Activated CD8-positive, alpha-beta memory T cell treated with anti-CD3 and anti-CD28 coated beads for 36 hours (primary cell): ENCODE measurements around the gene CDH5. TPM values are rescaled to one million over a fixed set of nuclear protein-coding genes. Genes with fewer than 3 reads are reported as not detected.
"Not testable (repeated sequence)": the region's sequence is repeated elsewhere in the genome, so short reads cannot be mapped to it uniquely, and the experiment has no call there.

Source experiments
- CTCF ChIA-PET: fragments of 350-600 bp; sonication (Branson Sonifier 250); formaldehyde crosslinking; loops from one replicate; lab custom pipeline; 2021; ENCODE audit warnings: antibody characterized with exemption; lab: Charles Lee
- POLR2A ChIA-PET: fragments of 350-600 bp; sonication (Branson Sonifier 250); formaldehyde crosslinking; loops from one replicate; lab custom pipeline; 2021; ENCODE audit warnings: antibody characterized with exemption; lab: Charles Lee
- total RNA-seq, 2 experiments: library from RNA; stranded (reverse); gene quantifications; one replicate each; pipeline ENCODE4 v1.2.3, GENCODE V29; 2021

Gene CDH5
- not detected for total RNA-seq

- ChIA-PET CTCF (no interaction called here), POLR2A (no interaction called here)
Observed at GRCh38 chr16:66366433-66367299, at the start of gene CDH5. TSS of gene CDH5 (plus strand) at chr16:66366691. CDS start at chr16:66379338, 12,647 bp downstream.

- CTCF ChIA-PET = no interaction called here
- POLR2A ChIA-PET = no interaction called here
Observed at GRCh38 chr16:66318505-66318904, 48.0 kb upstream of the CDH5 start.

- ChIA-PET CTCF (interaction anchor here (1.0 kb wide), 1 partner anchor 23 kb away, joined by 3 read pairs; no protein-coding TSS in a partner anchor), POLR2A (no interaction called here)
Observed at GRCh38 chr16:66320774-66321173, 45.7 kb upstream of the CDH5 start.

GRCh38 chr16:66322174-66322573, 44.3 kb upstream of the CDH5 start:
- POLR2A ChIA-PET = no interaction called here
- CTCF ChIA-PET = interaction anchor here (0.9 kb wide), 1 partner anchor 22 kb away, joined by 3 read pairs; no protein-coding TSS in a partner anchor

DNA sequence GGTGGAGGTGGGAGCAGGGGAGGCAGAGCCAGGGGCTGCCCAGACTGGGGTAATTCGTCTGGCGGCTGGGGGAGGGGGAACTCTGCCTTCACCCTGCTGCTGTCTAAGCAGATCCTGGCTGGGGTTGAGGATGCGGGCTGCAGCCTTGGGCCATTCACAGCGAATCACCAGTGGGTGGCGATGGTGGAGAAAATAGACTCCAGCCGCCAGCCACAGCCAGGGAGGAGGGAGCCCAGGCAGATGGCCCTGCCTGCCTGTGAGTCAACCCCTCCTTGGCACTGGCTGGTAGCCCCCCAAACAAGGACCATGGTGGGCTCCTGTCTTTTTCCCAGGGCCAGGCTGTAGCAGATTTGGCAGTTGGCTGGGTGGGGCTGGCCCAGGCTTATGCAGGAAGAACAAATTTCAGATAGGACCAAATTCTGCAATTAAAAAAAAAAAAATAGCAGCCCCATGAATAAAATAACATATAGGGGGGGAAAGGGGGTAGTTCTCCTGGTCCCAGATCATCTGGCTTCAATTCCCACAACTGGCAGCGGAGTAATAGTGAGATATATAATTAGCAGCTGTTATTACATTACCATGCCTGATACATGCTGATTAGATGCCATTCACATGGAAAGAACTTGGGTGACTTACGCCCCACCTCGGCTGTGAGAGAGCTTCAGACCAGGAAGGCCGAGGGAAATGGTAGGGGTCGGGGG, 41.5 kb upstream of the CDH5 start:
- CTCF ChIA-PET = no interaction called here
- POLR2A ChIA-PET = no interaction called here

GRCh38 chr16:66325717-66326376, 40.6 kb upstream of the CDH5 start:
- CTCF ChIA-PET = no interaction called here
- POLR2A ChIA-PET = no interaction called here

DNA sequence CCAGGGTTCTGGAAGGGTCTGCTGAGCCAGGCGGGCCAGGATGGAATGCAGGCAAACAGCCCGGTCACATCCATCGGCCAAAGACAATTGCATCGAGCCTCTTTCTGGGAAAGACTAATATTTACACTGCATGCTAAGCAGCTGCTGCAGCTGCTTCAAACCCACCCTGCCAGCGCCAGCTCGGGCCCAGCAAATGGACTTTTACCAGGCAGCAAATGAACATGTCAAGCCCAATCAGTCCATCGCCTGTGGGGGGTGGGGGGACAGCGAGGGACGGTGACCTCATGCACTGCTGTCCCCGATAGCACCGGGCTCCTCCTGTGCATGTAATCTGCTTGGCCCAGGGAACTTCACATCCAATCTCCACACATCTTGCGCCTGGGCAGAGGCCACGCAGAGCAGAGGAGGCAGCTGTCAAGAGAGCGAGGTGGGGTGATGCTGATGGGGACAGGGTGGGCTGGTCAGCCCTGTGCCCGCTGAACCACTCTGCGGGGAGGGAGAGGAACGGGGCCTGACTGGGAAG, 39.4 kb upstream of the CDH5 start:
- ChIA-PET CTCF (no interaction called here), POLR2A (no interaction called here)

DNA sequence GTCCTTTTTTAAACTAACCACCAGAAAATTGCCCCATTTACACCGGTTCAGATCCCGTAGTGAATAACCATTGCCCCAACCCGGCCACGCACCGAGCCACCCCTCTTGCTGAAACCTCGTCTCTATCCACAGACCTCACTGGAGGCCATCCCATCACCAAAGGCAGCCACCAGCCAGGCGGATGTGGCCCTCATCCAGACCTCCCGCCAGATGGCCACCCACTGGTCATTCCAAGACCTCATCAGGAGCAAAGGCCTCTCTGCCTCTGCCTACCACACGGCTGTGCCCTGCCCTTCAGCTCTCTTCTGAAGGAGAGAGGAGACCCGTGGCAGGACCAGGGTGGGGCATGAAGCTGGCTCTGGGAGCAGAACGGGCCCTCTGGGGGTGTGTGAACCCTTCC, 38.2 kb upstream of the CDH5 start:
- ChIA-PET POLR2A (no interaction called here), CTCF (no interaction called here)

GRCh38 chr16:66331464-66331863, 35.0 kb upstream of the CDH5 start:
- POLR2A ChIA-PET, CTCF ChIA-PET: not testable (repeated sequence)

- POLR2A ChIA-PET = no interaction called here
Observed at GRCh38 chr16:66332634-66333610, 33.6 kb upstream of the CDH5 start.

DNA sequence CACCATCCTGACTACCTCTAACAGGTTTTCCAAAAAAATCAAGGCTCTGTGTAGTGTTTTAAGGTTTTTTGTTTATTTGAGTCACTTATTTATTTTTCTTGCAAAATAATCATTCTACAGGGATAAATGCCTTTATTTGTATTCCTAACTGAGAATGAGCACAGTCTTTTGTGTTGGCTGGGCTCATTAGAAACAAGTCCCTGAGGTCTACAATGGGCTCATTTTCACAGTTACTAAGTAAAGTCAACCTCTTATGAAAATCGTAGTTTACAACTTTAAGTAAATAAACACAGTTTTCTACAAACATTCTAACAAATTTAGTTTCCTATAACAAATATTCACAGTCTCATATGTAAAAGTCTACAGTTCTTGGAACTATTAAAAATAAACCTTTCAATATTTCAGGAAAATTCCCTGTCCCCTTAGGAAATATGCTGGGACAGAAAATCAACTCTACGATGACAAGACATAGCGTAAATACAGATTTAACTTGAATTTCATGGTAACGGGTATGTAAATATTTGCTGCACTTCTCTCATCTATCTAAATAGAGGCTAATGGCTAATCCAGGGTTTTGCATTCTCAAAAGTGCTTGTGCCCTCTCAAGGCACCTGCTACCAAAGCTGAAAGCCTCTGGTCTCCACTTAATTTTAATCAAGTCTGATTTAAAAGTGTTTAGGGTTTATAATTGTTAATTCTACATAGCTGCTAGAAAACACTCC, 31.5 kb upstream of the CDH5 start:
- POLR2A ChIA-PET = no interaction called here
- CTCF ChIA-PET = no interaction called here

More at GRCh38 chr16:66332634-66333610, 33.6 kb upstream of the CDH5 start:
- CTCF ChIA-PET = no interaction called here

DNA sequence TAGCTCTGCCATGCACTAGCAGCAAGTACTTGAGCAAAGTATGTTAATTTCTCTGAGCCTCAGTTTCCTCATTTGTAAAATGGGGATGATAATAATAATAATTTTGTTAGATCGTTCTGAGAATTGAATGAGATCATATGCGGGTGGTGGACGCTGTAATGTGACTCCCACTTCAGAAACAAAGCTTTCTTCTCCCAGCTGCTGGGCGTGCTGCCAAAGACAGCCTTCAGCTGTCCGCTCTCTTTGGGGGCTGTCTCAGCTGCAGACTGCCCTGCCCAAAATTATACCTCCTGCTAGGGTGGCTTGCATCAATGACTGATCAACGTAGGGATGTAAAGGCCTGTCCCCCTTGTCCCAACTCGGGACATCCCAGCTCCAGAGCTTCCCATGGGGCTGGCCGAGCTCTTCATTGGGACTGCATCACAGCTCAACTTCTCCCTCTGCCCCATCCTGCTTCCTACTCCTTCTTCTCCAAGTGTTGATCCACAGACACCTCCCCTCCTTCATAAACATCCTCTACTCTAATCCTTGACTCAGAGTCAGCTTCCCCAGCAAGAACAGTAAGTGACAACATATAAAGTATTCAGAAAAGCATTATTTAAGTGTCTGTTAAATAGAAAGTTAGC, 30.7 kb upstream of the CDH5 start:
- ChIA-PET CTCF (no interaction called here), POLR2A (no interaction called here)

DNA sequence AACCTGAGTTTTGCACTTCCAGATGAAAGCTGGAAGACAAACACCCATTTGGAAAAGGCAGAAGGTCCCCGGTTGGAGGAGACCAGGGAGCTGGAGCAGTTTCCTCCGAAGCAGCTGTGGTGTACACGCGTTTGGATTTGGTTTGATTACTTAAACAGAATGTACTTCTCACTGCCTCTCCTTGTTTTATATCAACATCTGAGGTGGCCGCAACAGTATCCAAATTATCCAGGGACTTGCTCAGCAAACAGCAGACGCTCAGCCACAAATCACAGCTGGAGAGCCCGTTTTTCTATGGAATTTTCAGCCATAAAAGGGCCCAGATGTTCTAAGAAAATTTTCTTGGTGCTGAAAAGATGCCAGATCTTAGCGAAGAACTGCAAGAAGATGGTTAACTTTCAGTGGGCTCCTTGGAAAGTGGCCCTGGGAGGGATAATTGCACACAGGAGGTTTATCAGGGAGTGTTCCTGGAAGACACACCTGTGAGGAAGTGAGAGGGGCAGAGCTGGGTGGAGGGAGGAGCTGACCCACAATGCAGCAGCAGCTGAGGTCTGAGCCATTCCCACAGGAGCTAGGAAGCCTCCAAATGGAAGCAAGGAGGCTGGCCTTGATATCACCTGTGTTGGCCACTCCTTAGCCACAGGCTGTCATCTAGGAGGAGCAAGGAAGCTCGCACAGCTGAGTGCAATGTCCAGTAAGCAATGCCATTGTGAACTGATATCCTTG, 28.9 kb upstream of the CDH5 start:
- ChIA-PET CTCF (interaction anchor here (1.0 kb wide), 1 partner anchor 18 kb away, joined by 3 read pairs; no protein-coding TSS in a partner anchor), POLR2A (no interaction called here)

- POLR2A ChIA-PET = no interaction called here
- CTCF ChIA-PET = interaction anchor here (1.3 to 2.5 kb wide), 2 partner anchors 15 to 26 kb away, joined by 3 to 13 read pairs; no protein-coding TSS in a partner anchor
Observed at GRCh38 chr16:66342294-66342900, 24.1 kb upstream of the CDH5 start.

GRCh38 chr16:66344533-66345145, 21.9 kb upstream of the CDH5 start:
- CTCF ChIA-PET = interaction anchor here (1.0 to 1.3 kb wide), 2 partner anchors 10 to 13 kb away, joined by 4 to 6 read pairs; no protein-coding TSS in a partner anchor
- POLR2A ChIA-PET = no interaction called here

DNA sequence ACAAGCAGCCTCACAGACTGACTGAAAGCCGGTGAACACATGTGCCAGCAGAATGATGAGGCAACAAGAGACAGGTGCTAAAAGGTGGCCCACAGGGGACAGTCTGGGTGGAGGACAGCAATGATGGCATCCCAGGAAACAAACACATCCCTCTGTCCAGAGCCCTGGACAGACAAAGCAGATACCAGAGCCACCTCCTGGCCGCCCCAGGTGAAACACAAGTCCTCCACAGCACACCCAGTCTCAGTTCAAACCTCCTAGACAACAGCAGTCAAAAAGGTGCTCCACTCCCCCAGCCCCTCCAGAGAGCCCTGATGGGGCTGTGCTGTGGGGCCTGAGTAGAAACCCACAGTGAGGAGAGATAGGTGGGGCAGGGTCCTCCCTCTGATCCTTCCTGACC, 20.3 kb upstream of the CDH5 start:
- CTCF ChIA-PET = no interaction called here
- POLR2A ChIA-PET = no interaction called here
